ENCODE results near the gene NAPG.
"Not testable (repeated sequence)": the region's sequence is repeated elsewhere in the genome, so short reads cannot be mapped to it uniquely, and the experiment has no call there.

NAPG gene

GRCh38 chr18:10579079-10579867 is 53.4 kb downstream of the NAPG start:
- no peak for DNase-seq

- DNase-seq = no peak
Observed at GRCh38 chr18:10580215-10580614, 54.4 kb downstream of the NAPG start.

GRCh38 chr18:10585260-10585659 is 59.4 kb downstream of the NAPG start:
- DNase-seq = no peak

GRCh38 chr18:10588975-10589374 is 63.1 kb downstream of the NAPG start:
- DNase-seq = no peak

GRCh38 chr18:10590412-10590811 is 64.6 kb downstream of the NAPG start:
- DNase-seq = no peak

- no peak for DNase-seq
Observed at GRCh38 chr18:10591896-10592295, 66.1 kb downstream of the NAPG start.

GRCh38 chr18:10593366-10594022 is 67.7 kb downstream of the NAPG start:
- not testable (repeated sequence) for DNase-seq

GRCh38 chr18:10595917-10596316 is 70.1 kb downstream of the NAPG start:
- not testable (repeated sequence) for DNase-seq

- DNase-seq = not testable (repeated sequence)
Observed at GRCh38 chr18:10597695-10598094, 71.9 kb downstream of the NAPG start.

GRCh38 chr18:10600701-10601100 is 74.9 kb downstream of the NAPG start:
- DNase-seq = not testable (repeated sequence)

All from right kidney (tissue), 1 donor.